ENCODE measurements around the gene BMPER. TPM values are rescaled to one million over a fixed set of nuclear protein-coding genes. Genes with fewer than 3 reads are reported as not detected.

The BMPER gene
- total and polyA plus RNA-seq, 10 of the 15 experiments (the other 5 are each of a cell fraction or from before 2014, with no cell fraction given), result 0.02 to 0.08 TPM; not detected in 8

GRCh38 chr7:33872870-33873269, 32.5 kb upstream of the BMPER start (continued):
- no peak for TF ChIP-seq E4F1 (IDR thresholded peaks at IDR 0.05; ENCODE audit: borderline replicate concordance, partially characterized antibody)
- no peak for TF ChIP-seq SRF (IDR thresholded peaks at IDR 0.05; ENCODE audit: low read depth in 2 of 2, low read length in 2 of 2)
- no peak for TF ChIP-seq MEF2B (IDR thresholded peaks at IDR 0.05; ENCODE audit: partially characterized antibody, poor library complexity, severe bottlenecking)

DNA sequence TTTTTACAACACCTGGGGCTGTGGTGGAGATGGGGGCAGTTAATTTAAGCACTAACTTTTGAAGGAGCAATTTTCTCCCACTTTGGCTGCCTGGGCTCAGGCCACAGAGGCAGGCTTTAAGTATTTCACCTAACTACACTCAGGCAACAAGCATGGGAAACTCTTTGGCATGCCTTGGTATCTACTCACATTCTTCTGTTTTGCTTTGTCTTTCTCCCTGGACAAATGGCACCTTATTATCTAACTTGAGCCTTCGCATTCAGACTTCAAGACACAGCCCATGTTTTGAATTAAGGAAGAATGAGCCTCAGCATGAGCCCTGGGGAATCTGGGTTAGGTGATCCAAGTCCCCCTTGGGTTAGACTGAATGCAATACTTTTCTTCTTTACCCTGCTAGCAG, 31.8 kb upstream of the BMPER start:
- FAIRE-seq, result no peak
- ChIA-PET SMC1A (ENCODE audit: uncharacterized antibody, unreplicated experiment) (no interaction called here), POLR2A (no interaction called here), CTCF (no interaction called here), RAD21 (ENCODE audit: unreplicated experiment) (no interaction called here)
- intact Hi-C loops (cut with micrococcal nuclease; ENCODE audit: unreplicated experiment), result no loop called here
- Histone ChIP-seq H3K27me3 (replicated peaks in 1 of 2; ENCODE audit: control insufficient read depth in 2 of 2, insufficient read depth in 2 of 2, low read length in 1 of 2) (no peaks in the 10 kb centered on the region; a peak in 1 of 4 replicates), H4K20me1 (ENCODE audit: control insufficient read depth, insufficient read depth) (no peaks in the 10 kb centered on the region), H2AFZ (ENCODE audit: control insufficient read depth, low read depth, low read length) (no peak overlapping the region), H3K4me2 (ENCODE audit: control insufficient read depth, insufficient read depth) (no peak overlapping the region), H3K79me2 (ENCODE audit: control insufficient read depth, insufficient read depth, low read length) (no peaks in the 10 kb centered on the region), H3K4me3 (no peak overlapping the region), H3K36me3 (ENCODE audit: control insufficient read depth in 2 of 2, insufficient read depth in 2 of 2, low read length in 1 of 2) (no peaks in the 10 kb centered on the region), H3K9me3 (replicated peaks; ENCODE audit: control insufficient read depth, insufficient read depth, low read length) (no peaks in the 10 kb centered on the region), H3K9ac (ENCODE audit: control insufficient read depth, insufficient read depth, low read length) (no peak overlapping the region), H3K27ac (ENCODE audit: control insufficient read depth, insufficient read depth) (no peak overlapping the region), H3K4me1 (ENCODE audit: control insufficient read depth, insufficient read depth, low read length) (no peaks in the 10 kb centered on the region)
- no TSS peak for BruUV-seq (replicated peaks)
- in situ Hi-C loops (cut with MboI), result no loop called here
- TF ChIP-seq CREM (IDR thresholded peaks at IDR 0.05; ENCODE audit: low read depth) (no peak), ZBED1 (IDR thresholded peaks at IDR 0.05; ENCODE audit: borderline replicate concordance) (no peak), HDAC6 (IDR thresholded peaks at IDR 0.05; ENCODE audit: unreplicated experiment) (no peak), SP1 (IDR thresholded peaks at IDR 0.05; ENCODE audit: low read depth, low read length) (no peak), MYB (IDR thresholded peaks at IDR 0.05; ENCODE audit: borderline replicate concordance, low read depth, low read length) (no peak), MYC (IDR thresholded peaks at IDR 0.05; ENCODE audit: insufficient read depth, insufficient read length, insufficient replicate concordance, low read length, severe bottlenecking) (no peak), WRNIP1 (IDR thresholded peaks at IDR 0.05; ENCODE audit: borderline replicate concordance, low read depth, low read length) (no peak), E4F1 (IDR thresholded peaks at IDR 0.05; ENCODE audit: borderline replicate concordance, partially characterized antibody) (no peak), SMARCA5 (IDR thresholded peaks at IDR 0.05) (no peak), TCF7 (IDR thresholded peaks at IDR 0.05; ENCODE audit: borderline replicate concordance) (no peak), STAT3 (IDR thresholded peaks at IDR 0.05; ENCODE audit: low read depth, low read length) (no peak), HDAC2 (IDR thresholded peaks at IDR 0.05) (no peak)
- no peak for ATAC-seq
- DNase-seq (ENCODE audit: low read depth, low spot score), result no peak
- 0% methylated on average over 1 of the region's 1 CpG for WGBS (ENCODE audit: insufficient coverage, insufficient replicate concordance, low lambda C conversion rate, missing lambda C conversion rate)
